ENCODE measurements around the gene POLR2E.

POLR2E gene

DNA sequence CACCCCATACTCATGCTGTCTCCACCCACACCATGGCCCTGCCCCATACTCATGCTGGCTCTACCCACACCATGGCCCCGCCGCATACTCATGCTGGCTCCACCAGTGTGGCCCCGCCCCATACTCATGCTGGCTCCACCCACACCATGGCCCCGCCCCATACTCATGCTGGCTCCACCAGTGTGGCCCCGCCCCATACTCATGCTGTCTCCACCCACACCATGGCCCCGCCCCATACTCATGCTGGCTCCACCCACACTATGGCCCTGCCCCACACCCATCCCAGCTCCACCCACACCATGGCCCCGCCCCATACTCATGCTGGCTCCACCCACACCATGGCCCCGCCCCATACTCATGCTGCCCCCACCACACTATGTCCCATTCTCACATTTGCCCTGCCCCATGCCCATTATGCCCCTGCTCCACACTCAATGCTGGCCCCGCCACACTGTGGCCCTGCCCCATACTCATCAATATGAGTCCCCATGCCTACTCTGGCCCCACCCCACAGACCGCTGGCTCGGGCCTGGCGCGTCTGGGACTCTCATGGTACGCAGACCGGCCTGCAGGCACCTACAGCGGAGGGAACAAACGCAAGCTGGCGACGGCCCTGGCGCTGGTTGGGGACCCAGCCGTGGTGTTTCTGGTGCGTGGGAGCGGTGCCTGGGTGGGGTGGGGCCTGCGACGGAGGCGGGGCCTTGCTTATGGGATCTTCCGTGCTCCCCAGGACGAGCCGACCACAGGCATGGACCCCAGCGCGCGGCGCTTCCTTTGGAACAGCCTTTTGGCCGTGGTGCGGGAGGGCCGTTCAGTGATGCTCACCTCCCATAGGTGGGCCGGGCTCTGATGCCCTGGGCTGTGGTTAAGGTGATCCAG, 31.9 kb downstream of the POLR2E start:
- peak; percentile 61 to 72 (median 67) for DNase-seq
- peaks cover 0 to 10% (median 7%) of the 10 kb centered on the region in 4 experiments for H3K36me3 ChIP-seq (ENCODE audit: control insufficient read depth in 4 of 4, insufficient read depth in 4 of 4, low read length in 3 of 4)
- no peak overlapping the region for H3K4me3 ChIP-seq (ENCODE audit: control insufficient read depth in 1 of 7, extremely low read depth in 1 of 7, insufficient read depth in 4 of 7, low read depth in 2 of 7, low read length in 6 of 7)
- H3K27ac ChIP-seq (ENCODE audit: insufficient read depth in 1 of 2, low read depth in 1 of 2, low read length in 2 of 2, poor library complexity in 1 of 2, severe bottlenecking in 2 of 2), result no peak overlapping the region
- H3K4me1 ChIP-seq (ENCODE audit: control extremely low read depth in 1 of 4, control insufficient read depth in 4 of 4, insufficient read depth in 4 of 4, low read length in 3 of 4), result peaks cover 0 to 34% (median 27%) of the 10 kb centered on the region in 4 experiments
- H3K27me3 ChIP-seq (replicated peaks in 2 of 5; ENCODE audit: control insufficient read depth in 4 of 5, insufficient read depth in 5 of 5, low read length in 4 of 5), result no peaks in the 10 kb centered on the region
- 90% methylated on average over 18 of the region's 37 CpGs for WGBS (ENCODE audit: insufficient coverage)
- ChIA-PET POLR2A (no interaction called here), CTCF (interaction anchor here (0.6 to 3.8 kb wide), 5 partner anchors 10 to 50 kb away, joined by 3 to 18 read pairs (median 4); partner anchors contain the start of gene ABCA7)
- H3K9me3 ChIP-seq (ENCODE audit: control extremely low read depth in 1 of 5, control insufficient read depth in 4 of 5, insufficient read depth in 2 of 5, low read depth in 1 of 5, low read length in 4 of 5), result peaks cover 0 to 13% (median 7%) of the 10 kb centered on the region in 5 experiments

DNA sequence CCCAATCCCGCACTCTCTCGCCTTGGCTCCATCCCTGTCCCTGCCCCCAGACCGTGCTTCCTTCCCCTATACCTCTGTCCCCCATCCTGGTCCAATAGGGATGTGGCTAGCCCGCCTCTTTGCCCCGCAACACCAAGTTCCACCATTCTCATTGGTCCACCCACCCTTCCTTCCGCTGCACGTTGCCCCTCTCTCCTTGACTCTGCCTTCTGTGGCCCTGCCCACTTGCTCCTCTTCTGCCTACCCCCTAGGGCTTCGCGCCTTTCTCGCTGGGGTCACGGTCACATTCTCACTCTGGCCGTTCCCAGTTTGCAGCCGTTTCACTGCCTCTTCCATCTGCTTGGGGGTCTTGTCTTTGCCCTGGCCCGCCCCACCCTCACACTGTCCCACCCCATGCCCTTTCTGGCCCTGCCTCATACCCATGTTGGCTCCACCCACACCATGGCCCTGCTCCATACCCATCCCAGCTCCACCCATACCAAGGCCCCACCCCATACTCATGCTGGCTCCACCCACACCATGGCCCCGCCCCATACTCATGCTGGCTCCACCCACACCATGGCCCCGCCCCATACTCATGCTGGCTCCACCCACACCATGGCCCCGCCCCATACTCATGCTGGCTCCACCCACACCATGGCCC, 32.7 kb downstream of the POLR2E start:
- POLR2A ChIA-PET, result no interaction called here
- peaks cover 0 to 21% (median 14%) of the 10 kb centered on the region in 5 experiments for H3K9me3 ChIP-seq (ENCODE audit: control extremely low read depth in 1 of 5, control insufficient read depth in 4 of 5, insufficient read depth in 2 of 5, low read depth in 1 of 5, low read length in 4 of 5)
- no peak for DNase-seq
- peaks cover 0 to 31% (median 22%) of the 10 kb centered on the region in 4 experiments for H3K4me1 ChIP-seq (ENCODE audit: control extremely low read depth in 1 of 4, control insufficient read depth in 4 of 4, insufficient read depth in 4 of 4, low read length in 3 of 4)
- H3K36me3 ChIP-seq (ENCODE audit: control insufficient read depth in 4 of 4, insufficient read depth in 4 of 4, low read length in 3 of 4), result peaks cover 0 to 16% (median 8%) of the 10 kb centered on the region in 4 experiments
- no peak overlapping the region for H3K27ac ChIP-seq (ENCODE audit: insufficient read depth in 1 of 2, low read depth in 1 of 2, low read length in 2 of 2, poor library complexity in 1 of 2, severe bottlenecking in 2 of 2)
- H3K4me3 ChIP-seq (ENCODE audit: control insufficient read depth in 1 of 7, extremely low read depth in 1 of 7, insufficient read depth in 4 of 7, low read depth in 2 of 7, low read length in 6 of 7), result no peak overlapping the region
- CTCF ChIA-PET, result no interaction called here
- no peaks in the 10 kb centered on the region for H3K27me3 ChIP-seq (replicated peaks in 2 of 5; ENCODE audit: control insufficient read depth in 4 of 5, insufficient read depth in 5 of 5, low read length in 4 of 5)
- 97% methylated on average over 14 of the region's 17 CpGs for WGBS (ENCODE audit: insufficient coverage)

DNA sequence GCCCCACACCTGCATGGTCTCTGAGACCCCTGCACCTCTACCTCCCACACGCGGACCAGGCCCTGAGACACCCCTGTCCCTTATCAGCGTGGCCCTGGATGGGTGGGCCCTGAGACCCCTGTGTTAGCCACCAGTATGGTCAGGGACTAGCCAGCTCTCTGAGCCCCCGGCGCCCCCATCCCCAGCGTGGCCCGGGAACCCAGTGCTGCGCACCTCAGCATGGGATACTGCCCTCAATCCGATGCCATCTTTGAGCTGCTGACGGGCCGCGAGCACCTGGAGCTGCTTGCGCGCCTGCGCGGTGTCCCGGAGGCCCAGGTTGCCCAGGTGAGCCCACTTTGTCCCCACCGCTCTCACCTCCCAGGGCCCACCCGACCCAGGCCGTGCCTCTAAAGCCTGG, 33.2 kb downstream of the POLR2E start:
- H3K27me3 ChIP-seq (replicated peaks in 2 of 5; ENCODE audit: control insufficient read depth in 4 of 5, insufficient read depth in 5 of 5, low read length in 4 of 5), result no peaks in the 10 kb centered on the region
- CTCF ChIA-PET, result no interaction called here
- POLR2A ChIA-PET, result no interaction called here

DNA sequence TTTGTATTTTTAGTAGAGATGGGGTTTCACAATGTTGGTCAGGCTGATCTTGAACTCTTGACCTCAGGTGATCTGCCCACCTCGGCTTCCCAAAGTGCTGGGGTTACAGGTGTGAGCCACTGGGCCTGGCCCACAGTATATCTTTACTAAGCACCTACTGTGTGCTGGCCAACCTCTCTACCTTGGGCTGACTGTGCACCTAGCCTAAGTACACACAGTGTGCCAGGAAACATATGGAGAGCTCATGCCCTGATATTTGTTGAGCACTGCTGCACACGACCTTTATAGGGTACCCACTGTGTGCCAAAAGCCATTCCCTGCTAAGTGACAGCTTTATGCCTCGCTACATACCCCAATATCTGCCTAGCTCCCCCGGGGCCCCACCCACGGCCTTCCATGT, 34.5 kb downstream of the POLR2E start:
- peaks cover 0 to 38% (median 32%) of the 10 kb centered on the region in 5 experiments for H3K9me3 ChIP-seq (ENCODE audit: control extremely low read depth in 1 of 5, control insufficient read depth in 4 of 5, insufficient read depth in 2 of 5, low read depth in 1 of 5, low read length in 4 of 5)
- no peak overlapping the region for H3K27ac ChIP-seq (ENCODE audit: insufficient read depth in 1 of 2, low read depth in 1 of 2, low read length in 2 of 2, poor library complexity in 1 of 2, severe bottlenecking in 2 of 2)
- peaks cover 0 to 14% (median 10%) of the 10 kb centered on the region in 4 experiments for H3K4me1 ChIP-seq (ENCODE audit: control extremely low read depth in 1 of 4, control insufficient read depth in 4 of 4, insufficient read depth in 4 of 4, low read length in 3 of 4)
- H3K27me3 ChIP-seq (replicated peaks in 2 of 5; ENCODE audit: control insufficient read depth in 4 of 5, insufficient read depth in 5 of 5, low read length in 4 of 5), result no peaks in the 10 kb centered on the region
- no peak overlapping the region for H3K4me3 ChIP-seq (ENCODE audit: control insufficient read depth in 1 of 7, extremely low read depth in 1 of 7, insufficient read depth in 4 of 7, low read depth in 2 of 7, low read length in 6 of 7)
- DNase-seq, result no peak
- 93% methylated on average over 5 of the region's 5 CpGs for WGBS (ENCODE audit: insufficient coverage)
- ChIA-PET POLR2A (no interaction called here), CTCF (interaction anchor here (0.6 to 0.7 kb wide), 3 partner anchors 60 to 197 kb away, joined by 3 read pairs; partner anchors contain the start of gene GRIN3B)
- H3K36me3 ChIP-seq (ENCODE audit: control insufficient read depth in 4 of 4, insufficient read depth in 4 of 4, low read length in 3 of 4), result peaks cover 0 to 30% (median 22%) of the 10 kb centered on the region in 4 experiments

More for the DNA sequence above, 33.2 kb downstream of the POLR2E start:
- H3K9me3 ChIP-seq (ENCODE audit: control extremely low read depth in 1 of 5, control insufficient read depth in 4 of 5, insufficient read depth in 2 of 5, low read depth in 1 of 5, low read length in 4 of 5), result peaks cover 0 to 26% (median 19%) of the 10 kb centered on the region in 5 experiments
- H3K4me1 ChIP-seq (ENCODE audit: control extremely low read depth in 1 of 4, control insufficient read depth in 4 of 4, insufficient read depth in 4 of 4, low read length in 3 of 4), result peaks cover 0 to 27% (median 21%) of the 10 kb centered on the region in 4 experiments
- H3K36me3 ChIP-seq (ENCODE audit: control insufficient read depth in 4 of 4, insufficient read depth in 4 of 4, low read length in 3 of 4), result peaks cover 0 to 18% (median 10%) of the 10 kb centered on the region in 4 experiments
- no peak overlapping the region for H3K27ac ChIP-seq (ENCODE audit: insufficient read depth in 1 of 2, low read depth in 1 of 2, low read length in 2 of 2, poor library complexity in 1 of 2, severe bottlenecking in 2 of 2)
- DNase-seq, result no peak
- H3K4me3 ChIP-seq (ENCODE audit: control insufficient read depth in 1 of 7, extremely low read depth in 1 of 7, insufficient read depth in 4 of 7, low read depth in 2 of 7, low read length in 6 of 7), result no peak overlapping the region
- 98% methylated on average over 20 of the region's 20 CpGs for WGBS (ENCODE audit: insufficient coverage)

DNA sequence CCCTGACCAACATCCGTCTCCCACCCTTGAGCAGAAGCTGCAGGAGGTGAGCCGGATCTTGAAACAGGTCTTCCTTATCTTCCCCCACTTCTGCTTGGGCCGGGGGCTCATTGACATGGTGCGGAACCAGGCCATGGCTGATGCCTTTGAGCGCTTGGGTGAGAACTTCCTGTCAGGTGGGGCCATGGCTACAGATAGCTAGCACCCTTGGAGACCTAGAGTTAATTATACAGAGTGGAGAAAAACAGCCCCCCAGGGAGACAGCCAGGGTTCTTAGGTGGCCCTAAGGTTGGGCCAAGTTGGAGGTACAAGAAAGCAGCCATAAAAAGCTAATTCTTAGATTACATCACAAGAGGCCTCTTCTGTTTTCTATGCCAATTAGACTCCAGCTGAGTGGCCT, 37.1 kb downstream of the POLR2E start:
- WGBS (ENCODE audit: insufficient coverage), result 100% methylated on average over 5 of the region's 5 CpGs
- Histone ChIP-seq H3K36me3 (ENCODE audit: control insufficient read depth in 4 of 4, insufficient read depth in 4 of 4, low read length in 3 of 4) (peaks cover 0 to 43% (median 28%) of the 10 kb centered on the region in 4 experiments), H3K27ac (ENCODE audit: insufficient read depth in 1 of 2, low read depth in 1 of 2, low read length in 2 of 2, poor library complexity in 1 of 2, severe bottlenecking in 2 of 2) (no peak overlapping the region), H3K4me1 (ENCODE audit: control extremely low read depth in 1 of 4, control insufficient read depth in 4 of 4, insufficient read depth in 4 of 4, low read length in 3 of 4) (no peaks in the 10 kb centered on the region), H3K27me3 (replicated peaks in 2 of 5; ENCODE audit: control insufficient read depth in 4 of 5, insufficient read depth in 5 of 5, low read length in 4 of 5) (no peaks in the 10 kb centered on the region), H3K4me3 (ENCODE audit: control insufficient read depth in 1 of 7, extremely low read depth in 1 of 7, insufficient read depth in 4 of 7, low read depth in 2 of 7, low read length in 6 of 7) (no peak overlapping the region), H3K9me3 (ENCODE audit: control extremely low read depth in 1 of 5, control insufficient read depth in 4 of 5, insufficient read depth in 2 of 5, low read depth in 1 of 5, low read length in 4 of 5) (peaks cover 0 to 40% (median 36%) of the 10 kb centered on the region in 5 experiments)
- ChIA-PET CTCF (interaction anchor here (1.5 kb wide), 1 partner anchor 18 kb away, joined by 4 read pairs; no protein-coding TSS in a partner anchor), POLR2A (no interaction called here)
- no peak for DNase-seq

DNA sequence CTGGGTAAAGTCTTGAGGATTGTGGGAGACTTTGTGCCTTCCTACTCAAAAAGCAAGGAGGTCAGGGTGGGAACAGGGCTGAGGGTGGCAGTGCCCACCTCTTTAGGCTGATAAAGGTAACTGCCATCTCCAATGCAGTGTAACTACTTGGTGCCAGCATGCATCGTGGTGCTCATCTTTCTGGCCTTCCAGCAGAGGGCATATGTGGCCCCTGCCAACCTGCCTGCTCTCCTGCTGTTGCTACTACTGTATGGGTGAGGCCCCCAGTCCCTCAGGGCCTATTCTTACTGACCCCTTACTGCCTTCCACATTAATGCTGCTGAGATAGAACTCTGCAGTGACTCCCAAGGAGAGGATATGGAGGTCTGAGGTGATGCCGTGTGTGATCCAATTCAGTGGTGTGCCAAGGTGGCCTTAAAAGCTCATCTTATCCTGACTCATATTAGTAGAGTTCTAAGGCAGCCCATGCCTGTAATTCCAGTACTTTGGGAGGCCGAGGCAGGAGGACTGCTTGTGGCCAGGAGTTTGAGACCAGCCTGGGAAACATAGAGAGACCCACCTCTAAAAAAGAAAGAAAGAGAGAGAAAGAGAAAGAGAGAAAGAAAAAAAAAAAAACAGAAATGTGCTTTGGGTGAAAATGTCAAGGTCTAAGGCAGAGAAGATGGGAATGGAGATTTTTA, 37.9 kb downstream of the POLR2E start:
- Histone ChIP-seq H3K9me3 (ENCODE audit: control extremely low read depth in 1 of 5, control insufficient read depth in 4 of 5, insufficient read depth in 2 of 5, low read depth in 1 of 5, low read length in 4 of 5) (peaks cover 0 to 40% (median 36%) of the 10 kb centered on the region in 5 experiments), H3K27ac (ENCODE audit: insufficient read depth in 1 of 2, low read depth in 1 of 2, low read length in 2 of 2, poor library complexity in 1 of 2, severe bottlenecking in 2 of 2) (no peak overlapping the region), H3K36me3 (ENCODE audit: control insufficient read depth in 4 of 4, insufficient read depth in 4 of 4, low read length in 3 of 4) (peaks cover 0 to 43% (median 28%) of the 10 kb centered on the region in 4 experiments), H3K4me3 (ENCODE audit: control insufficient read depth in 1 of 7, extremely low read depth in 1 of 7, insufficient read depth in 4 of 7, low read depth in 2 of 7, low read length in 6 of 7) (no peak overlapping the region), H3K27me3 (replicated peaks in 2 of 5; ENCODE audit: control insufficient read depth in 4 of 5, insufficient read depth in 5 of 5, low read length in 4 of 5) (no peaks in the 10 kb centered on the region), H3K4me1 (ENCODE audit: control extremely low read depth in 1 of 4, control insufficient read depth in 4 of 4, insufficient read depth in 4 of 4, low read length in 3 of 4) (no peaks in the 10 kb centered on the region)
- peak; percentile 75 to 83 (median 82) for DNase-seq
- ChIA-PET CTCF (interaction anchor here (1.0 to 1.7 kb wide), 3 partner anchors 8 to 16 kb away, joined by 3 to 11 read pairs (median 3); partner anchors contain the start of gene ARHGAP45), POLR2A (interaction anchor here (0.6 to 1.6 kb wide), 2 partner anchors 20 to 36 kb away, joined by 3 read pairs; partner anchors contain the start of genes RNU6-2 and TMEM259)
- 50% methylated on average over 2 of the region's 3 CpGs for WGBS (ENCODE audit: insufficient coverage)
